G401.6 (cell line): ENCODE results near the gene SLC35B4.

Source experiments
- FAIRE-seq: peaks from 2 replicates; lab custom pipeline; 2012; peaks lifted over from hg19 to GRCh38; lab: Jason Lieb, UNC

The SLC35B4 gene

GRCh38 chr7:134289841-134290240 is 26.9 kb downstream of the SLC35B4 start:
- FAIRE-seq: no peak

DNA sequence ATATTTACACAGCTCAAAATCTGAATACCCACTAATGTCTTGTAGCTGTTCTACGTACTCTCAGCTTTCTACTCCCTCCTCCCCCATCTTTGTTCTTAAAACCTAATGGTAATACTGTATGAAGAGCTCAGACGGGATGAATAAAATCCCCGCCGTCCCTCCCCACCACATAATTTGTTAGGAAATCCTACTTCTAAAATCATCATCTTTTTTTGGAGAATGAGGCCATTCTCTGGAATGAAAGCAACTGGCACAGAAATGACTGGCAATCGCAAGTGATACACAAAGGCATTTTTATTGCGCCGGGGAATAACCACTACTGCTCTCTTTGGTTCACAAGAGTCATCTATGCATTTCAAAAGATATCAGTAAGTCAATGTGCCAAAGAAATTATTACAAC is 27.3 kb downstream of the SLC35B4 start:
- FAIRE-seq: no peak

- no peak for FAIRE-seq
Observed at GRCh38 chr7:134287916-134288659, 28.6 kb downstream of the SLC35B4 start.

GRCh38 chr7:134284952-134285351 is 31.8 kb downstream of the SLC35B4 start:
- no peak for FAIRE-seq

DNA sequence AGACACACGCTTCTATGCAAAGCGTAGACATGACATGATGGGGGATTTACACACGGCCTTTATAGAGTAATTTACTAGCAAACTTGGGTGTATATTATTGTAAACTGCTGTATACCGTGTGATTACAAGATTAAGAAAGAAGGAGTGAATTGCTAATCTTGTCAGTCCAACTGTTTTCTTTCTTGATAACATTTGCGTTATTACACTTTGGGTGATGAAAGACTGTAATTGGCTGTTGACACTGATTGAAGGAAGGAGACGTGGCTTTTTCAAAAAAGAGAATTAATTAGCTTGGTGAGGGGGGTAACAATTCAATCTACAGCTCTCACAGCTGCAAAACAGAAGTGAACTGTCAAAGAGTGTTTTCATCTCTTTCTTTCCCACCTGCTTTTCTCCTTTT is 32.7 kb downstream of the SLC35B4 start:
- no peak for FAIRE-seq

GRCh38 chr7:134280508-134280907 is 36.2 kb downstream of the SLC35B4 start:
- FAIRE-seq: no peak

DNA sequence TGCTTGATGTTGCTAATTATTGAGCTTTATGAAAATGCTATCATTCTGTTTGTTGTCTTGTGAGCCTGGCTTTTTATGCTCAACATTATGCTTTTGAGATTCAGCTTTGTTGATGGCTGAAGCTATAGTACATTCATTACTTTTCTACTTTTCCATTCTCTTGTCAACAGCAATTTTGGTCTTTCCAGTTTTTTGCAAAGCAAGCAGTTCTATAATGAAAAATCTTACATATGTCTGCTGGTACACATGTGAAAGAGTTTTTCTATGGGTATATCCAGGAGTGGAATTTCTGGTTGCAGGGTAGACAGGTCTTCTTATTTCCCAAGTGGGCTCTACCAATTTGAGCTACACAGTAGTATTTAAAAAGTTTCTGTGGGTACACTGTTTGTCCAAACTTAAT is 36.8 kb downstream of the SLC35B4 start:
- FAIRE-seq: no peak

DNA sequence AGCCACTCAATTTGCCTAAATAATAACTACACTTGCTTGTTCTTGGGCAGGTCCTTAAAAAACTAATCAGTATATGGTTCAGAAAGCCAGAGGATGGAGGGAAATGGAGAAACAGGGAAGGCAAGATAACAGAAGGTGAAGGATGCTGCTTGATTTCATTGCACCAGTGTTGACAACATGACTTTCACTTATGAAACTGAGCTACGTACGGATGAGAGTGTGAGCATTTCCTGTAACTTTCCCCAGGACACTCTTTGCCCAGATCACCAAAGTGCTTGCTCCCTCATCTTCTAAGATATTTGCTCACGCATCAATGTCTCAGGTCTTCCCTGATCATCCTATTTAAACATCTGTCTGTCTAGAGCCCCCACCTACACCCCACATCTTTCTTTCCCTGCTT is 37.4 kb downstream of the SLC35B4 start:
- no peak for FAIRE-seq

DNA sequence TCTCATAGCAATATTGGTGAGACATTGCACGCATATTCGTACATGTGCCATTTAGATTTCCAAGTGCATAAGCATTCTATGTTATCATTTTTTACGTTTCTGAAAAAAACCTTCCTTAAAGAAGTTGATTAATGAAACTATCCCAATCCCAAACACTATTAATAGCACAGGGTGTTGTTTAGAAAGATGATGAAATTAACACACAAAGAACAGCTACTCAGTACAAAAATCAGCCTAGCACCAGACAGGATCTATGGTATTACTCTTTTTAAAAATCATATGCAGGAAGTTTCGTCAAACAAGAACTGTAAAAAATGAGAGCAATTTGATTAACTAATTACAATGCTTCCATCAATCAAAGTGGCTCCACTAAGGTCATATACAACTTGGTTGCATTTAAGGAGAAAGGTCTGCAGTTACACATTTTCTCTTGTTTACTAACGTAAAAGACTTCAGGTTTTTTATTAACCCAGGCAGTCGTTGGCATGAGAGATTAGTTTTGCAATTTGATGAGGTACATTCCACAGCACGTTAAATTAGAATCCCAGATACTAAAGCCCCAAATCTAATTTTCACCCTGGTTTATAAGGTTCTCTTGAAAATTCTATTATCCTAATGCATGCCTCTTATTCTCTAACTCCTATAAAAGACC is 38.1 kb downstream of the SLC35B4 start:
- FAIRE-seq: no peak

GRCh38 chr7:134276951-134277350 is 39.8 kb downstream of the SLC35B4 start:
- FAIRE-seq: no peak

DNA sequence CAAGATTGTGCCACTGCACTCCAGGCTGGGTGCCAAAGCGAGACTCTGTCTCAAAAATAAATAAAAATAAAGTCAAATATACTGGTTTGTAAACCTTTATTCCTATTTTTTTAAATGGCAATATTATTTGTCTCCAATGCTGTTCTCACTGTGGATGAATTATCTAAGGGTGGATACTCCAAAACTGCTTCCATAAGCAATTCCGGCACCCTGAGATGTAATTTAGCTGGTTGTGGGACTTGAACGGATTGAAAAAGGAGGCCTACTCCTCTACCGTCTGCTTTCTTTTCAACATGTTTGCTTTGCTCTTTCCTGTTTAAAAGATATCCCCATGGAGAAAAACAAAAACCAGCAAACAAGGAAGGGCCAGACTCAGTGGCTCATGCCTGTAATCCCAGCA is 54.4 kb downstream of the SLC35B4 start:
- FAIRE-seq: no peak

- FAIRE-seq: no peak
Observed at GRCh38 chr7:134255814-134256213, 60.9 kb downstream of the SLC35B4 start.

DNA sequence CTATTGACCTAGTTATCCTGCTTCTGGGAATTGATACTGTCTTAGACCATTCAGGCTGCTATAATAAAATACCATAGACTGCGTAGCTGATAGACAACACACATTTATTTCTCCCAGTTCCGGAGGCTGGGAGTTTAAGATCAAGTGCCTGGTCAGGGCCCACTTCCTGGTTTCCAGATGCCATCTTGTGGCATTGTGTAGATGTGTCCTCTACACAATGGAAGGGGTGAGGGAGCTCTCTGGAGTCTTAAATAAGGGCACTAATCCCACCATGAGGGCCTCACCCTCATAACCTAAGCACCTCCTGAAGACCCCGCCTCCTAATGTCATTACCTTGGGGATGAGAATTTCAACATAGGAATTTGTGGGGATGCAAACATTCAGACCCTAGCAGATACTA is 62.4 kb downstream of the SLC35B4 start:
- no peak for FAIRE-seq

DNA sequence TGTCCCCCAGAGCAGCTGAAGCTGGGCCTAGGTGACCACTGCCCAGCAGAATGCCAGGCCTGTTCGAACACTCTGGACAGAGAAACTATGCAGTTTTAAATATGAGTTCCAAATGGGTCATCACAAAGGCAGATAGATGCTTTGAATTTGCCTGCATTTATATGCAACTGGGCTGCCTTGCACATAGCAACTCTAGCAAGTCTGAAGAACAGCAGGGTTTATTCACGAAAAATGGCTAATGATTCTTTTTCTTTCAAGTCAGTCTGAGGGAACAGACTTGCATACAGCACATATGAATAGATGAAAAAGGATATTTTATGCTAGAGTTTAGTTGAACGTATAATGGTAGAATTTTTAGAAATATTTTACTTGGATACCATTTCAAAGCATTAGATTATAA is 68.5 kb downstream of the SLC35B4 start:
- no peak for FAIRE-seq

GRCh38 chr7:134246761-134247160 is 70.0 kb downstream of the SLC35B4 start:
- FAIRE-seq: no peak

GRCh38 chr7:134246347-134246746 is 70.4 kb downstream of the SLC35B4 start:
- no peak for FAIRE-seq

GRCh38 chr7:134245253-134245652 is 71.5 kb downstream of the SLC35B4 start:
- FAIRE-seq: no peak
